ENCODE measurements around the gene PLEKHJ1.

PLEKHJ1 gene

GRCh38 chr19:2194513-2195078 is 41.5 kb downstream of the PLEKHJ1 start:
- DNase-seq: no peak

- DNase-seq: no peak
Measured at GRCh38 chr19:2193807-2194206, 42.3 kb downstream of the PLEKHJ1 start.

- no peak for DNase-seq
Measured at GRCh38 chr19:2192862-2193261, 43.3 kb downstream of the PLEKHJ1 start.

- DNase-seq: no peak
Measured at GRCh38 chr19:2191456-2192310, 44.4 kb downstream of the PLEKHJ1 start.

GRCh38 chr19:2190848-2191455 is 45.2 kb downstream of the PLEKHJ1 start:
- DNase-seq: no peak

GRCh38 chr19:2189880-2190279 is 46.2 kb downstream of the PLEKHJ1 start:
- no peak for DNase-seq

GRCh38 chr19:2188708-2189385 is 47.3 kb downstream of the PLEKHJ1 start:
- DNase-seq: peak; percentile 26 to 31

GRCh38 chr19:2187159-2187558 is 49.0 kb downstream of the PLEKHJ1 start:
- DNase-seq: no peak

GRCh38 chr19:2186071-2186846 is 49.9 kb downstream of the PLEKHJ1 start:
- no peak for DNase-seq

- DNase-seq: no peak
Measured at GRCh38 chr19:2185734-2186070, 50.4 kb downstream of the PLEKHJ1 start.

- no peak for DNase-seq
Measured at GRCh38 chr19:2184422-2184975, 51.6 kb downstream of the PLEKHJ1 start.
